Suprapubic skin (tissue), 4 donors: ENCODE measurements around the gene DUT.

ENCODE experiments used
- EP300 ChIP-seq: sonication (generic); formaldehyde crosslinking; IDR thresholded peaks from one replicate; pipeline ENCODE4 v1.6.1; 2017; ENCODE audit warnings: antibody characterized with exemption
- POLR2A ChIP-seq, 2 donors: fragments of 450-650 bp; IDR thresholded peaks; one replicate each; pipeline ENCODE4 v1.6.1; 2017; ENCODE audit warnings: antibody characterized with exemption in 2 of 2, mild to moderate bottlenecking in 2 of 2, moderate library complexity in 2 of 2
- POLR2AphosphoS5 ChIP-seq, 3 donors: sonication (generic); formaldehyde crosslinking; IDR thresholded peaks; one replicate each; pipeline ENCODE4 v1.6.1; 2017; ENCODE audit warnings: antibody characterized with exemption in 3 of 3
- TF ChIP-seq, protein P1 (sequence below), 2 donors: fragments of 200-600 bp in 1 of 2; fragments of 450-650 bp in 1 of 2; sonication (generic) in 1 of 2; IDR thresholded peaks; one replicate each; pipeline ENCODE4 v1.5.1; 2016 to 2019; ENCODE audit warnings: antibody characterized with exemption in 2 of 2, mild to moderate bottlenecking in 1 of 2, moderate library complexity in 1 of 2

GRCh38 chr15:48363474-48363873, 32.2 kb downstream of the DUT start:
- TF ChIP-seq, protein P1, sequence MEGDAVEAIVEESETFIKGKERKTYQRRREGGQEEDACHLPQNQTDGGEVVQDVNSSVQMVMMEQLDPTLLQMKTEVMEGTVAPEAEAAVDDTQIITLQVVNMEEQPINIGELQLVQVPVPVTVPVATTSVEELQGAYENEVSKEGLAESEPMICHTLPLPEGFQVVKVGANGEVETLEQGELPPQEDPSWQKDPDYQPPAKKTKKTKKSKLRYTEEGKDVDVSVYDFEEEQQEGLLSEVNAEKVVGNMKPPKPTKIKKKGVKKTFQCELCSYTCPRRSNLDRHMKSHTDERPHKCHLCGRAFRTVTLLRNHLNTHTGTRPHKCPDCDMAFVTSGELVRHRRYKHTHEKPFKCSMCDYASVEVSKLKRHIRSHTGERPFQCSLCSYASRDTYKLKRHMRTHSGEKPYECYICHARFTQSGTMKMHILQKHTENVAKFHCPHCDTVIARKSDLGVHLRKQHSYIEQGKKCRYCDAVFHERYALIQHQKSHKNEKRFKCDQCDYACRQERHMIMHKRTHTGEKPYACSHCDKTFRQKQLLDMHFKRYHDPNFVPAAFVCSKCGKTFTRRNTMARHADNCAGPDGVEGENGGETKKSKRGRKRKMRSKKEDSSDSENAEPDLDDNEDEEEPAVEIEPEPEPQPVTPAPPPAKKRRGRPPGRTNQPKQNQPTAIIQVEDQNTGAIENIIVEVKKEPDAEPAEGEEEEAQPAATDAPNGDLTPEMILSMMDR (IDR thresholded peaks at IDR 0.05), result no peak
- TF ChIP-seq POLR2A (IDR thresholded peaks at IDR 0.05) (no peak), POLR2AphosphoS5 (IDR thresholded peaks at IDR 0.05) (no peak), EP300 (no peak)
